Measurements from ENCODE around the gene ARHGEF37. TPM values are rescaled to one million over a fixed set of nuclear protein-coding genes. Genes with fewer than 3 reads are reported as not detected.

Gene ARHGEF37
- total RNA-seq, 1 donor from 2014 or later: 1.1 TPM

DNA sequence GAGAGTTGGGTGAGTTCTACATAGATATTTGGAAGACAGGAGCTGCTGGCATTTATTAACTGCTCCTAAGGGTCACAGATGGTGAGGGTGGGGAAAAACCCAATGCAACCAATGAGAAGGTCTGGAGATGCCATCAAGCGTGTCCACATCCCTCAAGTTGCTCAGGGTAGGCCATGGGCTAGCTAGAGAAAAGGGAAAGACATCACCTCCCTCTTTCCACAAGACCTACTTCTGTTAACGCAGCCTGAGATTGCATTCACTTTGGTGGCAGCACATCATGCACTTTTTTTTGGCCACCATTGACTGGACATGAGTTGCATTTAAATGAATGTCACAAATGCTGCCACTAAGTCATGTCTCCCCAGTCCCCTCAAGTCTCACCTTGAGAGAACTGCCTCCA is 71.4 kb downstream of the ARHGEF37 start:
- no peak for ATAC-seq (ENCODE audit: low read depth)
- ChIA-PET CTCF (interaction anchor here (1.0 kb wide), 1 partner anchor 200 kb away, joined by 4 read pairs; no protein-coding TSS in a partner anchor), POLR2A (no interaction called here)
- Mint-ChIP-seq H3K27me3 (peaks cover 4% of the 10 kb centered on the region), H3K36me3 (ENCODE audit: low read depth) (no peaks in the 10 kb centered on the region), H3K4me1 (no peaks in the 10 kb centered on the region), H3K27ac (no peak overlapping the region), H3K4me3 (no peak overlapping the region), H3K9me3 (peaks cover 8% of the 10 kb centered on the region)
- no peak for TF ChIP-seq CTCF (IDR thresholded peaks at IDR 0.05)
- intact Hi-C loops (cut with micrococcal nuclease): no loop called here
- no peak for DNase-seq

DNA sequence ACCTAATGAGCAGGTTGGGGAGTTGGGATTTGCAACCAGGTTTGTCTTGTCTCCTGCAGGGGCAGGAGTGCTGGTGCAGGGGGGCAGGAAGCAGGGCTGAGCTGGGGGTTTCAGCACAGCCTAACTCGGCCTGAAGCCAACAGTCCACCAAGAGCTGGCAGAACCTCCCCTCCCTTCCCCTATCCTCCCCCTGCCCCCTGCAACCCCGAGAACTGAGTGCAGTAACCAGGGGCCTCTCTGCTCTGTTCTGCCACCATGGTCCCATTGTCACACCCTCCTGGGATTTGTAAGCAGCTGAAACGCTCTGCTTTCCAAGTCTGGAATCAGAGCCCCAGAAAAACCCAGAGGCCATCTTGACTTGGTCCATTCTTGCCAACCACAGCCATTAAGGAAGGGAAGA is 72.9 kb downstream of the ARHGEF37 start:
- Mint-ChIP-seq H3K4me3 (no peak overlapping the region), H3K4me1 (no peaks in the 10 kb centered on the region), H3K9me3 (peaks cover 8% of the 10 kb centered on the region), H3K27me3 (peaks cover 14% of the 10 kb centered on the region), H3K36me3 (ENCODE audit: low read depth) (no peaks in the 10 kb centered on the region), H3K27ac (no peak overlapping the region)
- ChIA-PET CTCF (no interaction called here), POLR2A (no interaction called here)
- DNase-seq (no peak), ATAC-seq (ENCODE audit: low read depth) (no peak)
- intact Hi-C loops (cut with micrococcal nuclease): no loop called here
- no peak for TF ChIP-seq CTCF (IDR thresholded peaks at IDR 0.05)

GRCh38 chr5:149654883-149655505 is 73.7 kb downstream of the ARHGEF37 start:
- POLR2A ChIA-PET: no interaction called here
- DNase-seq: no peak
- CTCF ChIA-PET: no interaction called here
- Mint-ChIP-seq H3K9me3 (peaks cover 8% of the 10 kb centered on the region), H3K4me3 (no peak overlapping the region), H3K36me3 (ENCODE audit: low read depth) (no peaks in the 10 kb centered on the region), H3K27ac (no peak overlapping the region), H3K27me3 (peaks cover 14% of the 10 kb centered on the region), H3K4me1 (no peaks in the 10 kb centered on the region)
- no peak for ATAC-seq (ENCODE audit: low read depth)
- intact Hi-C loops (cut with micrococcal nuclease): no loop called here
- TF ChIP-seq CTCF (IDR thresholded peaks at IDR 0.05): no peak

- no peaks in the 10 kb centered on the region for H3K4me1 Mint-ChIP-seq
- no peak overlapping the region for H3K4me3 Mint-ChIP-seq
- no peaks in the 10 kb centered on the region for H3K36me3 Mint-ChIP-seq (ENCODE audit: low read depth)
- peaks cover 8% of the 10 kb centered on the region for H3K9me3 Mint-ChIP-seq
- ChIA-PET CTCF (interaction anchor here (0.7 to 2.0 kb wide), 5 partner anchors 11 to 336 kb away, joined by 3 to 10 read pairs (median 6); no protein-coding TSS in a partner anchor), POLR2A (interaction anchor here (0.8 kb wide), 1 partner anchor 17 kb away, joined by 4 read pairs; no protein-coding TSS in a partner anchor)
- H3K27ac Mint-ChIP-seq: no peak overlapping the region
- peaks cover 14% of the 10 kb centered on the region for H3K27me3 Mint-ChIP-seq
- ATAC-seq (ENCODE audit: low read depth) (peak; percentile 47), DNase-seq (no peak)
- intact Hi-C loops (cut with micrococcal nuclease): loop anchor here (1.0 kb wide), 1 partner anchor 172 kb away; no protein-coding TSS in a partner anchor
- no peak for TF ChIP-seq CTCF (IDR thresholded peaks at IDR 0.05)
Measured at GRCh38 chr5:149656576-149657182, 75.4 kb downstream of the ARHGEF37 start.

DNA sequence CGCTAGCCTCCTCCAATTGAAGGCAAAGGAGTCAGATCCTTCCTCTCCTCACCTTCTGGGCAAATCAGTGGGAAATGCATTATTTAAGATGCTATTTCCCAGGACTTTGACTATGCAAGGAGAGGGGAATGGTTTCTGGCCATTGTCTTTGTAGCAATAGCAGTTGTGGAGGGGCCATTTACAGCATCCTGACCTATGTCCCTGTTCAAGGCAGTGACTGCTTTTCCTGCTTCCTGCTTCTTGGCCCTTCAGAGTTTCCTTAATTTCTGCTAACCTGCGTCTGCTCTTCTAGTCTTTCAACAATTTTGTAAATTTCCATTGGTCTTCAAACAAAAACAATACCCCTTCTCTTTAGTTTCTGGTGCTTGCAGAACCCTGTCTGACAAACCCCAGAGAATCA is 76.0 kb downstream of the ARHGEF37 start:
- peaks cover 14% of the 10 kb centered on the region for H3K27me3 Mint-ChIP-seq
- H3K9me3 Mint-ChIP-seq: peaks cover 8% of the 10 kb centered on the region
- ChIA-PET CTCF (interaction anchor here (1.0 to 2.0 kb wide), 4 partner anchors 10 to 177 kb away, joined by 3 to 10 read pairs (median 7); no protein-coding TSS in a partner anchor), POLR2A (interaction anchor here (0.8 kb wide), 1 partner anchor 17 kb away, joined by 4 read pairs; no protein-coding TSS in a partner anchor)
- H3K4me3 Mint-ChIP-seq: no peak overlapping the region
- H3K27ac Mint-ChIP-seq: no peak overlapping the region
- ATAC-seq (ENCODE audit: low read depth): no peak
- intact Hi-C loops (cut with micrococcal nuclease): no loop called here
- H3K4me1 Mint-ChIP-seq: no peaks in the 10 kb centered on the region
- no peaks in the 10 kb centered on the region for H3K36me3 Mint-ChIP-seq (ENCODE audit: low read depth)
- DNase-seq: no peak
- TF ChIP-seq CTCF (IDR thresholded peaks at IDR 0.05): no peak

All from activated B cell treated with CpG ODN at 0.5 μM for 24 hours (primary cell).